Nephron (organoid): Measurements from ENCODE around the gene LRRFIP2.

Experiments used
- H3K27ac Mint-ChIP-seq, 3 experiments: 2 replicates each; pipeline ENCODE4 v1.8.0; 2020; ENCODE audit warnings: mixed read lengths in 3 of 3, mild to moderate bottlenecking in 2 of 3, moderate library complexity in 1 of 3
- H3K27me3 Mint-ChIP-seq: 2 replicates; pipeline ENCODE4 v1.8.0; 2021; ENCODE audit warnings: low read depth, mild to moderate bottlenecking, moderate library complexity, mixed read lengths
- H3K36me3 Mint-ChIP-seq: 2 replicates; pipeline ENCODE4 v1.8.0; 2020; ENCODE audit warnings: low read depth, mixed read lengths
- H3K4me1 Mint-ChIP-seq: 2 replicates; pipeline ENCODE4 v1.8.0; 2020; ENCODE audit warnings: mixed read lengths
- H3K4me3 Mint-ChIP-seq, 3 experiments: 2 replicates each; pipeline ENCODE4 v1.8.0; 2020; ENCODE audit warnings: mild to moderate bottlenecking in 3 of 3, mixed read lengths in 3 of 3, moderate library complexity in 2 of 3
- H3K9me3 Mint-ChIP-seq: 2 replicates; pipeline ENCODE4 v1.8.0; 2020; ENCODE audit warnings: mixed read lengths
- CTCF ChIP-seq, 3 experiments: fragments of 200-600 bp; sonication (generic); IDR thresholded peaks; one replicate each; pipeline ENCODE4 v1.5.0; 2021; ENCODE audit warnings: antibody characterized with exemption in 3 of 3; ENCODE audit not compliant: unreplicated experiment in 3 of 3

LRRFIP2 gene

DNA sequence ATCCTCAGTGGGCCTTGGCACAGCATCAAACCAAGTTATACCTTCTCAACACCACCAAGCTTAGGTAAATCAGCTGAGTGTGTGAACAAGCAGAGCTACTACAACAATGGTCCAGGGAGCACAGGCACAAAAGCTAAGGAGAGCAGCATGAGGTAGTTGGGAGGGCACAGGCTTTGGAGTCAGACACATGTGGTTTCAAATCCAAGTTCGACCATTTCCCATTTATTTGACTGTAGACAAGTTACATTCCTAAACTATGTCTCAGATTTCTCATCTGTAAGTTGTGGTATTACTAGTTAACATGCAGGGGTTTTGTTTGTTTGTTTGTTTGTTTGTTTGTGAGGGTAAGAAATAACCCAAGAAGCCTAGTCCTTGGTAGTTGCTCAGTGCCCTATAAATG lies 134.2 kb downstream of the LRRFIP2 start:
- no peak overlapping the region for H3K4me3 Mint-ChIP-seq
- peaks cover 15% of the 10 kb centered on the region for H3K4me1 Mint-ChIP-seq
- H3K9me3 Mint-ChIP-seq, result peaks cover 27% of the 10 kb centered on the region
- TF ChIP-seq CTCF (IDR thresholded peaks at IDR 0.05; ENCODE audit: unreplicated experiment in 3 of 3), result no peak
- no peaks in the 10 kb centered on the region for H3K27me3 Mint-ChIP-seq
- H3K27ac Mint-ChIP-seq, result peak overlapping the region in 1 of 3 experiments; percentile 49
- H3K36me3 Mint-ChIP-seq, result peaks cover 86% of the 10 kb centered on the region

GRCh38 chr3:37039161-37039846 lies 135.1 kb downstream of the LRRFIP2 start:
- Mint-ChIP-seq H3K9me3 (peaks cover 34% of the 10 kb centered on the region), H3K27ac (no peak overlapping the region), H3K4me3 (no peak overlapping the region), H3K4me1 (peaks cover 15% of the 10 kb centered on the region), H3K27me3 (no peaks in the 10 kb centered on the region), H3K36me3 (peaks cover 87% of the 10 kb centered on the region)
- no peak for TF ChIP-seq CTCF (IDR thresholded peaks at IDR 0.05; ENCODE audit: unreplicated experiment in 3 of 3)

DNA sequence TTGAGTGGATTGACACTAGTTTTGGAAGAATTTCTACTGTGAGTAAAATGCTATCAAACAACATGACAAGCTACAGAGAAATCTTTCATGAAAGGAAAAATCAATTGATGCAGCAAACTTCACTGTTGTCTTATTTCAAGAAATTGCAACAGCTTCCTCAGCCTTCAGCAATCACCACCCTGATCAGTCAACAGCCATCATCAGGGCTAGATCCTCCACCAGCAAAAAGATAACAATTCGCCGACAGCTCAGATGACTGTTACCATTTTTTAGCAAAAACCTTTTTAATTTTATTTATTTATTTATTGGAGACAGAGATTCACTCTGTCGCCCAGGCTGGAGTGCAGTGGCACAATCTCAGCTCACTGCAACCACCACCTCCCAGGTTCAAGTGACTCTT lies 137.0 kb downstream of the LRRFIP2 start:
- Mint-ChIP-seq H3K4me3 (no peak overlapping the region), H3K36me3 (peaks cover 94% of the 10 kb centered on the region)

GRCh38 chr3:37032961-37033360 lies 141.4 kb downstream of the LRRFIP2 start:
- Mint-ChIP-seq H3K36me3 (peaks cover 83% of the 10 kb centered on the region), H3K9me3 (peaks cover 30% of the 10 kb centered on the region), H3K27me3 (no peaks in the 10 kb centered on the region), H3K27ac (no peak overlapping the region), H3K4me3 (no peak overlapping the region), H3K4me1 (no peaks in the 10 kb centered on the region)
- no peak for TF ChIP-seq CTCF (IDR thresholded peaks at IDR 0.05; ENCODE audit: unreplicated experiment in 3 of 3)

More for the DNA sequence above, 137.0 kb downstream of the LRRFIP2 start:
- no peaks in the 10 kb centered on the region for H3K27me3 Mint-ChIP-seq
- H3K27ac Mint-ChIP-seq, result no peak overlapping the region
- H3K4me1 Mint-ChIP-seq, result peaks cover 12% of the 10 kb centered on the region
- peaks cover 38% of the 10 kb centered on the region for H3K9me3 Mint-ChIP-seq
- no peak for TF ChIP-seq CTCF (IDR thresholded peaks at IDR 0.05; ENCODE audit: unreplicated experiment in 3 of 3)

DNA sequence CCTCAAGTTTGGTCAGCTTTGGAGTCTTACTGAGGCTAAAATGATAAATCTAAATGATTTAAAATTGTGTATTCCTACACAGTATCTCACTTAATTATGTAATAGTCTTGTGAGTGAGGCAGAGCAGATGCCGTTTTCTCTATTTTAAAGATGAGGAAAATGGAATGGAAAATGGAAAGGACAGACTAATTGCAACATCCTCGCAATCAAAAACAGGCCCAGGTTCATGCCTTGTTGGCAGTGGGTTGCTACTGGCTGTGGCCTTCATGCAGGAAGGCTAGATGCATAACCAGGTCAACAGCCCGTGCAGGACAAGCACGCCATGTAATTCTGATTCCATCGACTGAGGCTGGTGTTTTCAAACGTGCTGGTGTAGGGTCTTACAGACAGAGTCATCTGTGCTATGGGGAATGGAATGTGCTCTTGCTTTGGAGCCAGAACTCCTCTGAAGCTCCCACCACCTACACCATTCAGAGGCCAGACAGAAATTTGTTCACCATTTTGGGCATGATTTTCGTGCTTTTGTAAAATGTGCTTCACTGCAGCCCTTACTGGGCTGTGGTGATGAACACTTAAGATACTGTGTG lies 143.2 kb downstream of the LRRFIP2 start:
- Mint-ChIP-seq H3K9me3 (peaks cover 19% of the 10 kb centered on the region), H3K4me1 (no peaks in the 10 kb centered on the region), H3K36me3 (peaks cover 84% of the 10 kb centered on the region), H3K4me3 (no peak overlapping the region), H3K27me3 (no peaks in the 10 kb centered on the region), H3K27ac (no peak overlapping the region)
- TF ChIP-seq CTCF (IDR thresholded peaks at IDR 0.05; ENCODE audit: unreplicated experiment in 3 of 3), result no peak

- H3K27me3 Mint-ChIP-seq, result no peaks in the 10 kb centered on the region
- no peaks in the 10 kb centered on the region for H3K4me1 Mint-ChIP-seq
- peaks cover 16% of the 10 kb centered on the region for H3K9me3 Mint-ChIP-seq
- H3K4me3 Mint-ChIP-seq, result no peak overlapping the region
- no peak for TF ChIP-seq CTCF (IDR thresholded peaks at IDR 0.05; ENCODE audit: unreplicated experiment in 3 of 3)
- H3K36me3 Mint-ChIP-seq, result peaks cover 84% of the 10 kb centered on the region
- no peak overlapping the region for H3K27ac Mint-ChIP-seq
These were observed 143.8 kb downstream of the LRRFIP2 start for GRCh38 chr3:37030588-37030987.
